ENCODE data around the gene AXDND1.

AXDND1 gene

GRCh38 chr1:179545321-179545720 is 179.6 kb downstream of the AXDND1 start:
- Histone ChIP-seq H3K27me3 (no peaks in the 10 kb centered on the region), H3K9me3 (no peaks in the 10 kb centered on the region), H3K4me1 (ENCODE audit: control insufficient read depth in 1 of 2, insufficient read depth in 1 of 2, low read depth in 1 of 2, low read length in 1 of 2) (no peaks in the 10 kb centered on the region), H3K27ac (no peak overlapping the region), H3K36me3 (no peaks in the 10 kb centered on the region), H3K4me3 (ENCODE audit: low read depth in 1 of 2, low read length in 1 of 2) (no peak overlapping the region)
- TF ChIP-seq CTCF (IDR thresholded peaks at IDR 0.05), result no peak

- no peaks in the 10 kb centered on the region for H3K27me3 ChIP-seq
- H3K4me1 ChIP-seq (ENCODE audit: control insufficient read depth in 1 of 2, insufficient read depth in 1 of 2, low read depth in 1 of 2, low read length in 1 of 2), result no peaks in the 10 kb centered on the region
- no peak for TF ChIP-seq CTCF (IDR thresholded peaks at IDR 0.05)
Observed at GRCh38 chr1:179547021-179547535, 181.3 kb downstream of the AXDND1 start.

GRCh38 chr1:179548666-179549367 is 183.0 kb downstream of the AXDND1 start:
- Histone ChIP-seq H3K36me3 (no peaks in the 10 kb centered on the region), H3K27ac (no peak overlapping the region), H3K4me1 (ENCODE audit: control insufficient read depth in 1 of 2, insufficient read depth in 1 of 2, low read depth in 1 of 2, low read length in 1 of 2) (no peaks in the 10 kb centered on the region), H3K9me3 (no peaks in the 10 kb centered on the region), H3K27me3 (no peaks in the 10 kb centered on the region), H3K4me3 (ENCODE audit: low read depth in 1 of 2, low read length in 1 of 2) (no peak overlapping the region)
- TF ChIP-seq CTCF (IDR thresholded peaks at IDR 0.05), result no peak

More at GRCh38 chr1:179547021-179547535, 181.3 kb downstream of the AXDND1 start:
- Histone ChIP-seq H3K9me3 (no peaks in the 10 kb centered on the region), H3K4me3 (ENCODE audit: low read depth in 1 of 2, low read length in 1 of 2) (no peak overlapping the region), H3K36me3 (no peaks in the 10 kb centered on the region), H3K27ac (no peak overlapping the region)

GRCh38 chr1:179549368-179549700 is 183.6 kb downstream of the AXDND1 start:
- no peaks in the 10 kb centered on the region for H3K9me3 ChIP-seq
- H3K27me3 ChIP-seq, result no peaks in the 10 kb centered on the region
- H3K4me3 ChIP-seq (ENCODE audit: low read depth in 1 of 2, low read length in 1 of 2), result no peak overlapping the region
- no peak for TF ChIP-seq CTCF (IDR thresholded peaks at IDR 0.05)
- H3K36me3 ChIP-seq, result no peaks in the 10 kb centered on the region
- no peak overlapping the region for H3K27ac ChIP-seq
- no peaks in the 10 kb centered on the region for H3K4me1 ChIP-seq (ENCODE audit: control insufficient read depth in 1 of 2, insufficient read depth in 1 of 2, low read depth in 1 of 2, low read length in 1 of 2)

GRCh38 chr1:179550746-179551682 is 185.2 kb downstream of the AXDND1 start:
- TF ChIP-seq CTCF (IDR thresholded peaks at IDR 0.05), result no peak
- Histone ChIP-seq H3K4me3 (ENCODE audit: low read depth in 1 of 2, low read length in 1 of 2) (no peak overlapping the region), H3K36me3 (no peaks in the 10 kb centered on the region), H3K27me3 (no peaks in the 10 kb centered on the region), H3K9me3 (no peaks in the 10 kb centered on the region), H3K27ac (no peak overlapping the region), H3K4me1 (ENCODE audit: control insufficient read depth in 1 of 2, insufficient read depth in 1 of 2, low read depth in 1 of 2, low read length in 1 of 2) (no peaks in the 10 kb centered on the region)

Data from neutrophil (primary cell).